Stimulated activated CD8-positive, alpha-beta memory T cell treated with anti-CD3 and anti-CD28 coated beads, Interleukin-15, amount 100 ng/mL, for 4 hours (primary cell): ENCODE measurements around the gene SLC9A3.
"Not testable (repeated sequence)": the region's sequence is repeated elsewhere in the genome, so short reads cannot be mapped to it uniquely, and the experiment has no call there.

Source experiments
- DNase-seq, 2 donors: peaks; one replicate each; pipeline ENCODE4 v3.0.0-alpha.2; 2020; ENCODE audit warnings: low read depth in 2 of 2

The SLC9A3 gene

DNA sequence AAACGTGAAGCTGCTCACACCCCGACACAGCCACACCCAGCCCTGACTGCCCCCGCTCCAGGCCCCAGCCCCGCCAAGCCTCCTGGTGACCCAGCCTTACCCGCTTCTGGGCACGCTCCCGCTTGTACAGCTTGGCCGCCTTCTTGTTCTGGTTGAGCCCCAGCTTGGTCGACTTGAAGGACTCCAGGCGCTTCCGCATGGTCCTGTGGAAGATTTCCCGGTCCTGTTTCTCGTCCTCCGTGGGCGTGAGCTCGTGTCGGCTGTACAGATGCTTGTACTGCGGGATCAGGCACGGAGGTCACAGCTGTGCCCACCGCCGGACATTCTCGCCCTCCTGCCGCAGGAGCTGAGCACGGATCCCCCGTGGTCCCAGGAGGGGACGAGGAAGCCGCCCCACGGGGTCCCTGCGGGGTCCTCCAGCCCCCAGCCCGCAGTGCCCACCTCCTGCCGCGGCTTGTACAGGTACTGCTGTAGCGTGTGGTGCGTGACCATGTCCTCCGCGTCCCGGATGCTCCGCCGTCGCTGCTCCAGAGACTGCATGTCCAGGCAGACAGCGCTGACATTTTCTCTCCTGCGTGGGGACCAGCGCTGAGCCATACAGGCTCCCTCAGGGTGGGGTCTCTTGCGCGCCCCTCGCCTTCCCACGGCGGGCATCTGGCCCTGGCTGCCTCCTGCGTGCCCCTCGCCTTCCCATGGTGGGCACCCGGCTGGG is 48.0 kb downstream of the SLC9A3 start:
- no peak for DNase-seq

DNA sequence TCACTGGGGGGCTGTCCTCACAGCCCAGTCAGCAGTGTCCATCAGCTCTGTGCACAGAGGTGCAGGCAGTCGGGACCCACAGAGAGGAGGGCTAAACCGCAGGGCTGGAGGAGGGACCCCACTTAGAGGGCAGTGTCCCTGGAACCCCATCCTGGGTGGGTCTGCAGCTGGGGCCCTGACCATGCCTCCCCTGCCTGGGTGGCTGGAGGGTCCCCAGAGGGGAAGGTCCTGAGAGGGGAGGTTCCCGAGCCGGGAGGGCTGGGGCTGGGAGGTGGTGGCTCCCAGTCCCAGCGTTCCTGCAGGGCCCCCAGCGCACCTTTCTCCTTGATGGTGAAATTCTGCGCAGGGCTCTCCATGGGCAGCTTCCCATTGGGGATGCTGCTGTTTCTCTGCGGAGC is 48.5 kb downstream of the SLC9A3 start:
- DNase-seq, result no peak

DNA sequence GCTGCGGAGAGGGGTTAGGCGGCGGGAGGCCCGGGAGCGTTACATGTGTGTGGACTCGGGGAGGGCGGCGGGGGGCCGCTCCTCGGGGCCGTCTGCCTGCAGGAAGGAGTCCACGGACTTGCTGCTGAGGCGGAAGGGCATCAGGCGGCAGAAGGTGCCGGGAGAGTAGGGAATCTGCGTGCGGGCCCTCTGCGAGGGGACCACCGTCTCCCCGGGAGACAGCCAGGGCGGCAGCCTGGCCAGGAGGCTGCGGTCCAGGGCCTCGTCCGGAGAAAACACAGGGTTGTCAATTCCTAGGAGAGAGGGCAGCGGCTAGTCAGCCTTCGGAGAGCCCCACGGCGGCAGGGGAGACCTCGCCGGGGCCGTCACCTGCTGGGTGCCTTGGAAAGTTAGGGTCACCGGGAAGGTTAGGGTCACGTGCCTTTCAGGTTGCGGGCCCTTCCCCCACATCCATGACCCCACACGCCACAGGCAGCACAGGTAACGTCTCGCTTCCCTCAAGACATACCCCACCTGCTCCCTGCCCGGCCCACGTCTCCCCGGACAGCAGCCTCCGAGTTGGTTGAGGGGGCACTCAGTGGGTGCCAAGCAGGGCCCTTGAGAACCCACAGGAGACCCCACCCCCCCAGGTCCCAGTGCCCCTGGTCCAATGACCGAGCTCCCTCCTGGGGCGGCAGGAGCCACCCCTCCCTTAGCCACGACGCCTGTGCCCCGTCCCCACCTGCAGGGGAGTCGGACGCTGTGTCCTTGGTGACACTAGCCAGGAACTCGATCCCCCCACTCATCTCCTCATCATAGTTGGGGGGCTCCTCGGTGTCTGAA is 49.2 kb downstream of the SLC9A3 start:
- DNase-seq, result no peak

DNA sequence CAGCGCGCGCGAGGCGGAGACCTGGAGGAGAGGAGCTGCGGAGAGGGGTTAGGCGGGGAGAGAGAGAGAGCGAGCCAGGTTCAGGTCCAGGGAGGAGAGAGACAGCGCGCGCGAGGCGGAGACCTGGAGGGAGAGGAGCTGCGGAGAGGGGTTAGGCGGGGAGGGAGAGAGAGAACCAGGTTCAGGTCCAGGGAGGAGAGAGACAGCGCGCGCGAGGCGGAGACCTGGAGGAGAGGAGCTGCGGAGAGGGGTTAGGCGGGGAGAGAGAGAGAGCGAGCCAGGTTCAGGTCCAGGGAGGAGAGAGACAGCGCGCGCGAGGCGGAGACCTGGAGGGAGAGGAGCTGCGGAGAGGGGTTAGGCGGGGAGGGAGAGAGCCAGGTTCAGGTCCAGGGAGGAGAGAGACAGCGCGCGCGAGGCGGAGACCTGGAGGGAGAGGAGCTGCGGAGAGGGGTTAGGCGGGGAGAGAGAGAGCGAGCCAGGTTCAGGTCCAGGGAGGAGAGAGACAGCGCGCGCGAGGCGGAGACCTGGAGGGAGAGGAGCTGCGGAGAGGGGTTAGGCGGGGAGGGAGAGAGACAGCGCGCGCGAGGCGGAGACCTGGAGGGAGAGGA is 49.9 kb downstream of the SLC9A3 start:
- DNase-seq, result not testable (repeated sequence)

DNA sequence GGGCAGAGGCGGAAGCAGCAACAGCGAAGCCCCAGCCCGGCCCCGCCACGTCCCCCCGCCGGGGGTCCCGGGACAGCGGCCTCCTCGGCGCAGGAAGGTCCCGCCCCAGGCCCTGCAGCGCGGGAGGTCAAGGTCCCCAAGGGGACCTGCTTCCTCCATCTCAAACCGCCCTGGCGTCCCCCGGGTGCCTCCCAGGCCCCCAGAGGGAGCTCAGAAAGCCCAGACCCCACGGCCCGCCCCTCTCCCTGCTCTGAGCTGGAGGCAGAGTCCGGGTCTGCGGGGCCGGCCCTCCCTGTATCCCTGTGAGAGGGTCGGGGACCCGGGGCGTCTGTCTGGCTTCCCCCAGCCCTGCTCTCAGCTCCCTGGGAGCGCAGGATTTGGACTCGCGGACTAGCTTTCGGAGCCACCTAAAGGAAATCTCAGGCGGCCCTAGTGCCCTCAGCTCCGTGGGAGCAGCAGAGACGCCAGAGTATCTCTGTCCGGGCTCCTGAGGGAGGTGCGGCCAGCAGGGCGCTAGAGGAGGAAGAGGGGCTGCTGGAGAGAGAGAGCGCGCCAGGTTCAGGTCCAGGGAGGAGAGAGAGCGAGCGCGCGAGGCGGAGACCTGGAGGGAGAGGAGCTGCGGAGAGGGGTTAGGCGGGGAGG is 50.6 kb downstream of the SLC9A3 start:
- DNase-seq, result no peak

DNA sequence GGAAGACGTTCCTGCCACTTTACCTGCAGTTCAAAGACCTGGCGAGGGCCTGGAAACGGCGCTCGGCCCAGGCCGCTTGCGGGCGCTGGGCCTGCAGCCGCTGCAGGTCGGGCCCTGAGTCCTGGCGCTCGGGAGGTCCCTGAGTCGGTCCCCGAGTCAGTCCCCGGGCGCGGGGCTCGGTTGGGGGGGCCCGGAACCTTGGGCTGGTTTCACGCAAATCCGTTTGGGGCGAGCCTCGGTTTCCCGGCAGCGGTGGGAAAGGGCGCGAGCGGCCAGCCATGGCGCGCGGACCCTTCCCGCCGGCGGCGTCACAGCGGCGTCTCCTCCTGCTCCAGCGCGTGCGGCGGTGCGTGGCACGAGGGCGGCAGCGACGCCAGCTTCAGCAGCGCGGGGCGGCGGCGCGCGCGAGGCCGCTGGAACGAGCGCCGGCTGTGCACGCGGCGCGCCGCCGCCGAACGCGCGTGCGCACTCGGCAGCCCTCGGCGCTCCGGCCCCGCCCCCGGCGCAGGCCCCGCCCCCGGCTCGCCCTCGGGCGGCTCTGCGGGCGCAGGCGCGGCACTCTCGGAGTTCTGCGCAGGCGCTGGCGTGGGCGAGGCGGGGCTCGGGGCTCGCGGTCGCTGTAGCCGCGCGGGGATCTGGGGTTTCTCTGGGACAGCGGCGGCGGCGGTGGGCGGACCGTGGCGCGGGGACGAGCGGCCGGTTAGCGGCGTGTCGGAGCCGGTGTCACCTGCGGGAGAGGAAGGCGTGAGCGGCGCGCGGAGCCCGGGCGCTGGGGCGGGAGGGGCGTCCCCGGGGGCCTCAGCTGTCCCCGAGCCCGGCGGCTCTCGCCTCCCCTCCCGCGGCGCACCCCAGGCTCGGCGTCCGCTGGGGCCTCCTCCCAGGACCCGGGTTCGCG is 51.3 kb downstream of the SLC9A3 start:
- DNase-seq, result peak; percentile 72 to 84

DNA sequence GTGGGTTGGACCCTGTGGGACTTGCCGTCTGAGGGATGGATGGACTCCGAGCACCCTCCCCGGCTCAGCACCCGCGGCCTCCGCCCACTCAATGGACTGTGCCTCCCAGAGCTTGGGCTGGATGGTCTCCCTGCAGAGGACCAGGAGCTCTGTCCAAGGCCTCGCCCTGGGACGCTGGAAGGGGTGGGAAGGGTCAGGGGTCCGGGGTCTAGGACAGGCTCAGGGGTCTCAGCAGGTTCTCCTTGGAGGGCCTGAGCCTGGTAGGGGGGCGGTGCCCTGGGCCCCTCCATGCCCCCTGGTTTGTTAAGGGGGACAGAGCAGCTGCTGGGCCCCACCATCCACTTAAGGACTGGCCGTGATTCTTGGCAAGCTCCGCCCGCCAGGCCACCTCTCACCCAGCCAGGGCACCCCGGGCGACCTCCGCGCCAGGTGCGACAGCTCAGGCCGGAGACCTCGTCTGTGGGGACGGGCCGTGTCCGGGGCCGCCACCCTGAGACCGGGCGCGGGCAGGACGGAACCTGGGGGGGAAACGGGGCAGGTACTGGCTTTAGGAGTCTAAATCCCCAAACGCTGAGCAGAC is 52.1 kb downstream of the SLC9A3 start:
- no peak for DNase-seq

DNA sequence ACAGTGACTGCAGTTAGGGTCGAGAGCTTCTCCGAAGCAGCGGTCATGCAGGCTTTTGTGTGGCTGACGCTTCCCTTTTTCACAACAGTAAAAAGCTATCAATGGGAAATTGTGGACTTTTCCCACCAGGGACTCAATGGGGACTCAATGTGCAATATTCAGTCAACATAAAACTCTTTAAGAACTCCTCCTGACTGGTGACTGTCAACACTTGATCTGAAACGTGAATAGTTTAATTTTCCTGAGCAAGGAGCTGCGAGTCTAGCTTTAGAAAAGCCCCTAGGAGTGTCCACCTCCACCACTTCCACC is 52.5 kb downstream of the SLC9A3 start:
- DNase-seq, result no peak

DNA sequence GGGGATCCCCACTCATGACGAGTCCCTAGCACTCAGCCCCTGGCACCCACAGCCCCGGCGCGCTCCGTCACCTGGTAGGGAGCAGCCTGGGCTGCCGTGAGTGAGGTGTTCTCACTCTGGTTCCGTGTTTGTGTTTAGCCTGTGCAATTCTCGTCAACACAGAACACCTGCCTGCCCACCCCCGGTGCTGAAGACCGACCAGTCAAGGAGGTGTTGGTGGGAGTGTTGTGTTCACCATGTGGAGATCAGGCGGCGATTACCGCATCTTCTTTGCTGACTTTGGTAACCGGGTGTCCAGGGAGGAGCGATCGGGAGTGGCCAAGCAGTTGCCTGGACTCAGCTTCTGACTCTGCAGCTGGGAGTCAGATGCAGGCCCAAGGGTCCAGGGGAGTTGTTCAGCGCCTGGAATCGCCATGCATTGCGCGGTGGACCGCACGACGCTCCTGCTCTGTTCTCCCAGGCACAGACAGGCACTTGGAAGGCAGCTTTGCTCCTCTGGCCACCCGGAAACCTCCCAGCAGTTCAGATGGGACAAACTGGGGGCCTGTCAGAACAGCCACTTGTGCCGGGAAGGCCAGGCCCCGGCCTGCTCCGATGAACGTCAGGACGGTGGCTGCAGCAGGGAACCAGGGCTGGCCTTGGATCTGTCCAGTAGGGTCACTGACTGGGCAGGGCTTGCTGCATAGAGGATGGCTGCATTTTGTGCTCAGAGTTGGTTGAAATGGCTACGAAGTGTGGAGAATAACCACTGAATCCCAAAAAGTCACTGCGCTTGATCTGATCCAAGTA is 53.1 kb downstream of the SLC9A3 start:
- DNase-seq, result no peak

DNA sequence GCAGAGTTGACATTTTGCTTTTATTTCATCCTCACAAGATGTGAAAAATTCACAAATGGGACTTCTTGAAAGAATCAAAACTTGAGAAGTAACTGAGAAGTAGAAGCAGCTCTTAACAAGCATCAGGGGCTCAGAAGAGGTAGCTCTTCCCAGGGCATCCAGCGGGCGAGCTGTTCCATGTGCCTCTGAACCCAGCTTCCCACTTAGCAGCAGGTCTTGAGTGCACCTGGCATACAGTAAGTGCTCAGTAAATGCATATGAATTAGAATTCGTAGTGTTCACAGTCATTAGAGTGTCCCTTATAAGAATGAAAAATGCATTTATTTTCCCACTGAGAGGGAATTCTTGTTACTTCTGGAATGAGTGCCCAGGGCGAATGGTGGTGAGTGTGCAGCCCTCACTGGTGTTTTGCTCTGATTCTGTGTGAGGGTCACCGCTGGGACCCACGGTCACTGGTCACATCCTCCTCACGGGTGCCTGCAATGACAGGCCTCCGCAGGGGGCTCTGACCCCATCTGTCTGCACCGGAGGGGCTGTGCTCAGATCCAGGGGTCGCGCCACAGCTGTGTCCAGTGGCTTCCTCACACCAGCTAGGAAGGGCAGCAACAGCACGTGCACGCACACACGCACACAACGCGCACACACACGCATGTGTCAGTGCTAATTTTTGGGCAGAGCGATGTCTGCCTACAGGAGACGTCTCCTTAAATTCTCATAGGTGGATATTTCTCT is 54.3 kb downstream of the SLC9A3 start:
- no peak for DNase-seq

DNA sequence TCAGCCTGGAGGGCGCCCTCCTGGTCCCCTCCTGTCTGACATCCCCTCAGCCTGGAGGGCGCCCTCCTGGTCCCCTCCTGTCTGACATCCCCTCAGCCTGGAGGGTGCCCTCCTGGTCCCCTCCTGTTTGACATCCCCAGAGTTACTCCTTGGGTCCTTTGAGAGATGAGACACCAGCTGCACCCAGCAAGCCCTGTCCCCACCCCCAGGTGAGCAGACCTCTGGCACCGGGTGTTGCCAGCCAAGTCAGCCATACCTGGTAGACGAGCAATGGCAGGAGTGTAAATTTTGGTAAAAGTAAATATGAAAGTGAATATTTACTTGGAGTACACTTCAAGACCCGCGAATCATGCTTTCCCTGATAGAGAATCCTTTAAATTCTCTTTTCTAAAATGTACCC is 55.8 kb downstream of the SLC9A3 start:
- no peak for DNase-seq

DNA sequence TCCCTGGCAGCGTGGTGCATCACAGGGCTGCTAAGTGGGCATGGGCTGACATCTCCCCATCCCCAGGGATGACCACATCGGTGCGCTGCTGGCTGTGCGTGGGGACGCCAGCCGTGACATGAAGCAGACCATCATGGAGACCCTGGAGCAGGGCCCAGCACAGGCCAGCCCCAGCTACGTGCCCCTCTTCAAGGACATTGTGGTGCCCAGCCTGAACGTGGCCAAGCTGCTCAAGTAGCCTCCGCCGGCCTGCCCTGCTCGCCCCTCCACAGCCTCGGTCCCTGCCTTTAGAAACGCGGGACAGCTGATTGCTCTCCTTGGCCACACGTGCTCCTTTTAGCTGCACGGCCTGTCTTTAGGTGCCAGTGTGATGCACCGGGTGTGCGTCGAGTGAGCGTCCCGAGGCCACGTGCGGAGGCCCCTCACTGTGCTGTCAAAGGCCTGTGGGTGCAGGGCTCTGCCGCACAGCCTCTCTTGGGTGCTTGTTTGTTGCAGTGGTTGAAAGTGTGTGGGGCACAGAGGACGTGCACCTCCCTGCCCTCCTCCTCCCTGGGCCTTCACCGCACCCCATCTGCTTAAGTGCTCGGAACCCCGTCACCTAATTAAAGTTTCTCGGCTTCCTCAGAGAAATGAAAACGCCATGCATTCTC is 57.5 kb downstream of the SLC9A3 start:
- DNase-seq, result no peak

DNA sequence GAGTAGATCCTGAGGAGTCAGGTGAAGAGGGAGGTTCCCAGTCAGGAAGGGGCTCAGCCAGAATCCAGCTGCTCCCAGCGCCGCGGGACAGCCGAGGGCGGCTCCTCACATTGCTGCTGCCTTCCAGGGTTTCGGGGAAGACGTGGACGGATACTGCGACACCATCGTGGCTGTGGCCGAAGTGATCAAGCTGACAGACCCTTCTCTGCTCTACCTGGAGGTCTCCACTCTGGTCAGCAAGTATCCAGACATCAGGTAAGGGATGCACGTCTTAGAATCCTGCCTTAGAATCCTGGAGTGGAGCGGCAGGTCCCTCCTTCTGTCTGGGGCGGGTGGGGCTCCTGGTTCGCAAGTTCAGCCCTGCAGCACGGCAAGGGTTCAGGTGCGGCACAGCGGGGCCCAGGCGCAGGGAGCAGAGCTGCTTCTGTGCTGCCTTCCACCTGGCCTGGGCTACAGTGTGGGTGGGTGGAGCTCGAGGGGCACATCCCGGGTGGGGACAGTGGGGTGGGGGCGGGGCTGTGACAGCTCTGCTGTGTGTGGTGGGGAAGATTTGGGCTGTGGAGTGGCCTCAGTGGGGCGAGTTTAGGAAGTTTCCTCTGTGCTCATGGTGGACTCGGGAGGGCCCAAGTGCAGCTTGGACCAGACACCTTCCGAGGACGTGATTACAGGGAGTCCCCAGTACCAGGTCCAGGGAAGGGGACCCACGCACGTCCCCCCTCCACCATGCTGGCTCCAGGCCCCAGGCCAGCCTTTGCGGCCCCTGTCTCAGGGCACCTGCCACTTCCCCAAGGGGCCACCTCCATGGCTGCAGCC is 58.5 kb downstream of the SLC9A3 start:
- no peak for DNase-seq

DNA sequence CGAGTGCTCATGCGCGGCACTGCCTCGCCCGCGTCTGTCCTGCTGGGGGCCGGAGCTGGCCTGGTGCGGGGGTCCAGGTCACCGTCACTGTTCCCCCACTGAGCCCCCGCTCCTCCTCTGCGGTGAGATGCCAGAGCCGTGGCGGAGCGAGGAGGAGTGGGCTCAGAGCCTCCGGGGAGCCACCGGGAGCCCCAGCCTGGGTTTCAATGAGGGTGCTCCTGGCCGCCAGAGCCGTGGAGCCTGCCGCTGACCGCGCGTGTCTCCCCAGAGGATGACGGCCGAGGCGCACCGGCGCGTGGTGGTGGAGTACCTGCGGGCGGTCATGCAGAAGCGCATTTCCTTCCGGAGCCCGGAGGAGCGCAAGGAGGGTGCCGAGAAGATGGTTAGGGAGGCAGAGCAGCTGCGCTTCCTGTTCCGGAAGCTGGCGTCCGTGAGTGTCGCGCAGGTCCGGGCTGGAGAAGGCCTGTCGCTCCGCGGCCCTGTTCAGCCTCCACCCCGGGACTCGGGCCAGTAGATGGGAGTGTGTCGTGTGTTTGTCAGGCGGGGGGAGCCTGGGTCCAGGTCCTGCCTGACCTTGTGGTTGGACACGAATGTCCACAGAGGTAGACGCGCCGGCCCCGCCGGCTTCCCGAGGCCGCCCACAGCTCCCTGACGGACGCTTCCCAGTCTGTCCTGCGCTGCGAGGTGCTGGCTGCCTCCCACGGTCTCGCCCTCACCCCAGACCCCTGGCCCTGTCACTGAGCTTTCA is 59.2 kb downstream of the SLC9A3 start:
- no peak for DNase-seq

DNA sequence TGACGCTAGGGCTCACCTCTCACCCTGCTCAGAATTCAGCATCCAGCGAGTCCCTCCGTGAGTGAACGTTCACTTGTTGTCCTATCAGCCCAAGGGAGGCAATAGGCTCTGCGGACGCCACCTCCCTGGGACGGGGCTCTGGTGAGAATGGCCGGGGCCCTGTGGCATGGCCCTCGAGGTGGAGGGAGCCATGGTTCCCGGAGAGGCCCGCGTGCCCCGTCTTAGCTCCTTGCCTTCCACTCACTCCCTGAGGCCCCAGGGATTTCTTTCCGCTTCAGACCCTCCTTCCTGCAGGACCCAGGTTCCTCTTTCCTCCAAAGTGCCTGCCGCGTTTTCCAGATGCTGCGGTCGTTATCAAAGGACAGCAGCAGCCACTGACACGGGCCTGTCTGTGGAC is 59.8 kb downstream of the SLC9A3 start:
- DNase-seq, result no peak

DNA sequence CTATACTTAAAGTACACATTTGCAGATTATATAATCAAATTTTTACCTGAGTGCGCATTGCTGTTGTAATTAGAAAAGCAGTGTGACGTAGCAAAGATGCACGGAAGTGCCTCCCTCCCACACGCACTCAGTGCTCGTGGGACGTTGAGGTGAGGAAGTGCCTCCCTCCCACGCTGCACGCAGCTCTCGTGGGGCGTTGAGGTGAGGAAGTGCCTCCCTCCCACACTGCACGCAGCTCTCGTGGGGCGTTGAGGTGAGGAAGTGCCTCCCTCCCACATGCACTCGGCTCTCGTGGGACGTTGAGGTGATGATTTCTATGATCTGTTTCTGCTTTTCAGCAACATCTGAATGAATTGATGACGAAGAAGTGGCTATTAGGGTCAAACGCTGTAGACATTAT is 60.3 kb downstream of the SLC9A3 start:
- DNase-seq, result peak; percentile 77 to 93

DNA sequence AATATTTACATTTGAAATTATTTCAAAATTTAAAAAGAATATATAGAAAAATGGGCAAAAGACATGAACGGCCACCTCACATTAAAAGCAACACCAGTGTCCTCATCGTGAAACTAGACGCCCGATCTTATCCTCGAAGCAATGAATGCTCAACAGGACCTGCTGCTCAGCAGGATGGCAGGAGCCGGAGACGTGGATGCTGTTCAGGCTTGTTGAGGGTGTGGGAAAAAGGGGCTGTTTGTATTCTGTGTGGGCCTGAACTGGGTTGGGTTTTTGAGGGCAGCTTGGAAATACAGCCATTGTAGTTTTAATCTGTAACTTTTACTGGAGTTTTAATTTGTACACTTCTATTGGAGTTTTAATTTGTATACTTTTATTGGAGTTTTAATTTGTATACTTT is 60.9 kb downstream of the SLC9A3 start:
- no peak for DNase-seq

DNA sequence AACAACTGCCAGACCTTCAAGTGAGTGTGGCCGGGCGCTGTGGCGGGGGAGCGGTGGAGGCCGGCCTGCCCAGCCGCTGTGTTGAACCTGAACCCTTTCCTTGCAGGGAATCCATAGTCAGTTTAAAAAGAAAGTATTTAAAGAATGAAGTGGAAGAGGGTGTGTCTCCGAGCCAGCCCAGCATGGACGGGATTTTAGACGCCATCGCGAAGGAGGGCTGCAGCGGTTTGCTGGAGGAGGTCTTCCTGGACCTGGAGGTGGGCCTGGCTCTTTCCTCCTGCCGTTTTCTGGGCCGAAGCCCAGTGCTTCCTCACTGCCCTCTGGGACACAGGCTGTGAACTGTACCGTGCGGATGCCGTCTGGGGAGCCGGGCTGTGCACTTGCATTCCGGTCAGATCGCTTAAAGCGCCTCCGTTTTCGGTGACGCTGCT is 62.2 kb downstream of the SLC9A3 start:
- DNase-seq, result no peak
